Activated naive CD8-positive, alpha-beta T cell treated with anti-CD3 and anti-CD28 coated beads, Interleukin-2, amount 10 ng/mL, durations not matched to agents 7 days and 5 days (primary cell): ENCODE measurements around the gene NACC1. TPM values are rescaled to one million over a fixed set of nuclear protein-coding genes. Genes with fewer than 3 reads are reported as not detected.
A peak's percentile ranks its signal among the peaks of the same experiment; 100 is the strongest.
"Not testable (repeated sequence)": the region's sequence is repeated elsewhere in the genome, so short reads cannot be mapped to it uniquely, and the experiment has no call there.

Experiments used
- ATAC-seq: fragments of 150-1000 bp; cut with Tn5 transposase; one replicate; pipeline ENCODE4 v1.10.0; 2021; ENCODE audit warnings: low read depth, moderate library complexity
- POLR2A ChIA-PET: fragments of 350-600 bp; sonication (Branson Sonifier 250); formaldehyde crosslinking; loops from one replicate; lab custom pipeline; 2021; ENCODE audit warnings: antibody characterized with exemption; lab: Charles Lee
- DNase-seq: peaks from one replicate; pipeline ENCODE4 v3.0.0; 2021
- H3K27ac Mint-ChIP-seq: one replicate; pipeline ENCODE4 v1.8.0; 2022; ENCODE audit warnings: mild to moderate bottlenecking, mixed read lengths
- H3K27me3 Mint-ChIP-seq: one replicate; pipeline ENCODE4 v1.8.0; 2022; ENCODE audit warnings: mild to moderate bottlenecking, moderate library complexity, mixed read lengths
- H3K36me3 Mint-ChIP-seq: one replicate; pipeline ENCODE4 v1.8.0; 2021; ENCODE audit warnings: mild to moderate bottlenecking, mixed read lengths
- H3K4me1 Mint-ChIP-seq: one replicate; pipeline ENCODE4 v1.8.0; 2021; ENCODE audit warnings: mixed read lengths
- H3K4me3 Mint-ChIP-seq: one replicate; pipeline ENCODE4 v1.8.0; 2022; ENCODE audit warnings: mild to moderate bottlenecking, moderate library complexity, mixed read lengths
- H3K9me3 Mint-ChIP-seq: one replicate; pipeline ENCODE4 v1.8.0; 2021; ENCODE audit warnings: mixed read lengths
- total RNA-seq, 2 experiments: library from RNA; stranded (reverse); gene quantifications; one replicate each; pipeline ENCODE4 v1.2.3, GENCODE V29; 2021

NACC1 gene
- total RNA-seq, 2 experiments from 2014 or later = 56.3 to 57.2 TPM

DNA sequence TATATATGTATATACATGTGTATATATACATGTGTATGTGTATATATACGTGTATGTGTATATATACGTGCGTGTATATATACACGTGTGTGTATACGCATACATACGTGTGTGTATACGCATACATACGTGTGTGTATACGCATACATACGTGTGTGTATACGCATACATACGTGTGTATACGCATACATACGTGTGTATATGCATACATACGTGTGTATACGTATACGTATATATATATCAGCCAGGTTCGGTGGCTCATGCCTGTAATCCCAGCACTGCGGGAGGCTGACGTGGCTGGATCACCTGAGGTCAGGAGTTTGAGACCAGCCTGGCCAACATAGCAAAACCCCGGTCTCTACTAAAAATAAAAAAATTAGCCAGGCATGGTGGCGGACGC lies 66.9 kb downstream of the NACC1 start:
- H3K36me3 Mint-ChIP-seq, DNase-seq, ATAC-seq, POLR2A ChIA-PET, H3K27me3 Mint-ChIP-seq, H3K4me3 Mint-ChIP-seq, H3K9me3 Mint-ChIP-seq, H3K27ac Mint-ChIP-seq: not testable (repeated sequence)
- H3K4me1 Mint-ChIP-seq = peaks cover 25% of the 10 kb centered on the region

DNA sequence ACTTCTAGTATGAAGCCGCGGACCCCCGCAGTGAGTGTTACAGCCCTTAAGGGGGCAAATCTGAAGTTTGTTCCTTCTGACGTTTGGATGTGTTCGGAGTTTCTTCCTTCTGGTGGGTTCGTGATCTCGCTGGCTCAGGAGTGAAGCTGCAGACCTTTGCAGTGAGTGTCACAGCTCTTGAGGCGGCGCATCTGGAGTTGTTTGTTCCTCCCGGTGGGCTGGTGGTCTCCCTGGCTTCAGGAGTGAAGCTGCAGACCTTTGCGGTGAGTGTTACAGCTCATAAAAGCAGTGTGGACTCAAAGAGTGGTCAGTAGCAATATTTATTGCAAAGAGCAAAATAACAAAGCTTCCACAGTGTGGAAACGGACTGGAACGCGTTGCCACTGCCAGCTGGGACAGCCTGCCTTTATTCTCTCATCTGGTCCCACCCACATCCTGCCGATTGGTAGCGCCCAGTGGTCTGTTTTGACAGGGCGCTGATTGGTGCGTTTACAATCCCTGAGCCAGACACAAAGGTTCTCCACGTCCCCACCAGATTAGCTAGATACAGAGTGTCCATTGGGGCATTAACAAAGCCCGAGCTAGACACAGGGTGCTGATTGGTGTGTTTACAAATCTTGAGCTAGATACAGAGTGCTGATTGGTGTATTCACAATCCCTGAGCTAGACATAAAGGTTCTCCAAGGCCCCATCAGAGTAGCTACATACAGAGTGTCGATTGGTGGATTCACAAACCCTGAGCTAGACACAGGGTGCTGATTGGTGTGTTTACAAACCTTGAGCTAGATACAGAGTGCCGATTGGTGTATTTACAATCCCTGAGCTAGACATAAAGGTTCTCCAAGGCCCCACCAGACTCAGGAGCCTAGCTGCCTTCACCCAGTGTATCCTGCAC lies 67.9 kb downstream of the NACC1 start:
- peaks cover 19% of the 10 kb centered on the region for H3K4me1 Mint-ChIP-seq
- DNase-seq, H3K36me3 Mint-ChIP-seq, ATAC-seq, H3K9me3 Mint-ChIP-seq, H3K27ac Mint-ChIP-seq, H3K4me3 Mint-ChIP-seq, H3K27me3 Mint-ChIP-seq: not testable (repeated sequence)
- POLR2A ChIA-PET = interaction anchor here (0.7 to 1.1 kb wide), 2 partner anchors 9 to 34 kb away, joined by 3 read pairs; no protein-coding TSS in a partner anchor

DNA sequence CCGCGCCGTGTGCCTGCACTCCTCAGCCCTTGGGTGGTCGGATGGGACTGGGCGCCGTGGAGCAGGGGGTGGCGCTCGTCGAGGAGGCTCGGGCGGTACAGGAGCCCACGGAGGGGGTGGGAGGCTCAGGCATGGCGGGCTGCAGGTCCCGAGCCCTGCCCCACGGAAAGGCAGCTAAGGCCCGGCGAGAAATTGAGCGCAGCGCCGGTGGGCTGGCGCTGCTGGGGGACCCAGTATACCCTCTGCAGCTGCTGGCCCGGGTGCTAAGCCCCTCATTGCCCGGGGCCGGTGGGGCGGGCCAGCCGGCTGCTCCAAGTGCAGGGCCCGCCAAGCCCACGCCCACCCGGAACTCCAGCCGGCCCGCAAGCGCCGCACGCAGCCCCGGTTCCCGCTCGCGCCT lies 68.6 kb downstream of the NACC1 start:
- not testable (repeated sequence) for DNase-seq, H3K27me3 Mint-ChIP-seq, H3K9me3 Mint-ChIP-seq, ATAC-seq, H3K27ac Mint-ChIP-seq, H3K4me3 Mint-ChIP-seq, H3K36me3 Mint-ChIP-seq
- POLR2A ChIA-PET = interaction anchor here (1.1 kb wide), 1 partner anchor 34 kb away, joined by 3 read pairs; no protein-coding TSS in a partner anchor
- H3K4me1 Mint-ChIP-seq = peaks cover 19% of the 10 kb centered on the region

DNA sequence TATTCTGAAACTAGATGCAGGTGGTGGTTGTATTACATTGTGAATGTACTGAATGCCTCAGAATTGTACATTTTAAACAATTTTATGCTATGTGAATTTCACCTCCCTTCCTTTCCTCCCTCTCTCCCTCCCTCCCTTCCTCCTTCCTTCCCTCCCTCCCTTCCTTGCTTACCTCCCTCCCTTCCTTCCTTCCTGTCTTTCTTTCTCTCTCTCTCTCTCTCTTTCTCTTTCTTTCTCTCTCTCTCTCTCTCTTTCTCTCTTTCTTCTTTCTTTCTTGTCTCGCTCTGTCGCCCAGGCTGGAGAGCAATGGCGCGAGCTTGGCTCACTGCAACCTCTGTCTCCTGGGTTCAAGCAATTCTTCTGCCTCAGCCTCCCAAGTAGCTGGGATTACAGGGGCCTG lies 69.4 kb downstream of the NACC1 start:
- POLR2A ChIA-PET = interaction anchor here (0.9 kb wide), 1 partner anchor 32 kb away, joined by 6 read pairs; no protein-coding TSS in a partner anchor
- Mint-ChIP-seq H3K36me3 (peaks cover 2% of the 10 kb centered on the region), H3K27me3 (no peaks in the 10 kb centered on the region), H3K4me1 (peaks cover 14% of the 10 kb centered on the region), H3K4me3 (peak overlapping the region; percentile 42), H3K9me3 (no peaks in the 10 kb centered on the region), H3K27ac (peak overlapping the region; percentile 86)
- DNase-seq (no peak), ATAC-seq (no peak)

DNA sequence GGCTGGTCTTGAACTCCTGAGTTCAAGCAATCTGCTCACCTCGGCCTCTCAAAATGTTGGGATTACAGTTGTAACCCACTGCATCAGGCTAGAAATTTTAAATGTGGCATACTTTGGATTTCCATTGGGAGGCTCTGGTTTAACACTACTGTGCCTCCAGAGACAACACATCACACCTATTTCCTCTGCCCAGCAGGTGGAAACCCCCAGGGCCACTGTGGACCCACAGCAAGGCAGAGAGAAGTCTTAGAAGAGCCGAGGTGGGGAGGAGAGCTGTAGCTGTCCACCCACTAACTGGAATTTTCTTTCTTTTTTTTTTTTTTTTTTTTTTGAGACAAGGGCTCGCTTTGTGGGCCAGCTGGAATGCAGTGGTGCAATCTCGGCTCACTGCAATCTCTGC lies 71.5 kb downstream of the NACC1 start:
- Mint-ChIP-seq H3K27me3 (no peaks in the 10 kb centered on the region), H3K4me3 (no peak overlapping the region), H3K27ac (no peak overlapping the region), H3K4me1 (peaks cover 21% of the 10 kb centered on the region), H3K36me3 (peaks cover 4% of the 10 kb centered on the region), H3K9me3 (no peaks in the 10 kb centered on the region)
- no peak for ATAC-seq
- DNase-seq = no peak
- POLR2A ChIA-PET = no interaction called here

Other genes with a start within 250 kb of the NACC1 start
- gene DNASE2, start 236.8 kb upstream of the NACC1 start, total RNA-seq = 10 to 100 TPM; 29.0 to 30.4 TPM
- under 1 TPM in 1 of 2 experiments, not detected in 1; 0.19 TPM for gene KLF1, start 231.1 kb upstream of the NACC1 start, total RNA-seq
- 10 to 100 TPM; 39.7 to 43.4 TPM for gene GCDH, start 227.1 kb upstream of the NACC1 start, total RNA-seq
- gene SYCE2, start 199.0 kb upstream of the NACC1 start, total RNA-seq = 1 to 10 TPM; 3.6 to 4.4 TPM
- 10 to 100 TPM; 69.2 to 73.3 TPM for gene FARSA, start 184.6 kb upstream of the NACC1 start, total RNA-seq
- 100 to 1,000 TPM; 522 to 531 TPM for gene CALR, start 179.7 kb upstream of the NACC1 start, total RNA-seq
- gene RAD23A, start 172.4 kb upstream of the NACC1 start, total RNA-seq = 100 to 1,000 TPM; 128 to 141 TPM
- gene GADD45GIP1, start 161.0 kb upstream of the NACC1 start, total RNA-seq = 10 to 100 TPM; 18.4 to 19.4 TPM
- gene DAND5, start 148.7 kb upstream of the NACC1 start, total RNA-seq = not detected
- gene NFIX, start 122.8 kb upstream of the NACC1 start, total RNA-seq = 1 to 10 TPM; 1.5 to 2.5 TPM
- gene LYL1, start 15.4 kb upstream of the NACC1 start, total RNA-seq = 1 to 10 TPM; 3.7 TPM
- 10 to 100 TPM; 54.3 to 55.8 TPM for gene TRMT1, start 1.5 kb upstream of the NACC1 start, total RNA-seq
- gene STX10, start 32.1 kb downstream of the NACC1 start, total RNA-seq = 10 to 100 TPM; 67.1 to 69.9 TPM
- 100 to 1,000 TPM; 167 to 178 TPM for gene IER2, start 32.1 kb downstream of the NACC1 start, total RNA-seq